Loucy (cell line): ENCODE measurements around the gene TMEM59L.

ENCODE experiments used
- H2AFZ ChIP-seq: fragments of 200-600 bp; sonication (generic); 2 replicates; pipeline ENCODE4 v1.6.0; 2016; ENCODE audit warnings: antibody characterized with exemption, mild to moderate bottlenecking, low read length, moderate library complexity
- H3F3A ChIP-seq: fragments of 200-600 bp; 2 replicates; pipeline ENCODE4 v1.6.0; 2016; ENCODE audit warnings: antibody characterized with exemption, low read depth, mild to moderate bottlenecking
- H3K27me3 ChIP-seq: fragments of 200-600 bp; sonication (generic); 2 replicates; pipeline ENCODE4 v1.6.1; 2014; ENCODE audit warnings: low read length, mild to moderate bottlenecking; ENCODE audit not compliant: insufficient read depth, poor library complexity, severe bottlenecking
- H3K36me3 ChIP-seq: fragments of 200-600 bp; sonication (generic); 2 replicates; pipeline ENCODE4 v1.6.1; 2016; ENCODE audit warnings: low read length; ENCODE audit not compliant: insufficient read depth
- H3K4me1 ChIP-seq: fragments of 200-600 bp; sonication (generic); 2 replicates; pipeline ENCODE4 v1.5.1; 2014; ENCODE audit warnings: low read length, mild to moderate bottlenecking; ENCODE audit not compliant: insufficient read depth, poor library complexity, severe bottlenecking
- H3K4me2 ChIP-seq: fragments of 200-600 bp; sonication (generic); 2 replicates; pipeline ENCODE4 v1.6.0; 2014; ENCODE audit warnings: antibody characterized with exemption, low read length, low read depth, mild to moderate bottlenecking; ENCODE audit not compliant: poor library complexity, severe bottlenecking
- H3K4me3 ChIP-seq: fragments of 200-600 bp; sonication (generic); 2 replicates; pipeline ENCODE4 v1.5.1; 2014; ENCODE audit warnings: low read length, mild to moderate bottlenecking, mixed read lengths; ENCODE audit not compliant: poor library complexity, severe bottlenecking
- H3K79me2 ChIP-seq: fragments of 200-600 bp; sonication (generic); 2 replicates; pipeline ENCODE4 v1.6.1; 2014; ENCODE audit warnings: low read length; ENCODE audit not compliant: insufficient read depth
- H3K9ac ChIP-seq: fragments of 200-600 bp; sonication (generic); 2 replicates; pipeline ENCODE4 v1.6.0; 2014; ENCODE audit warnings: mild to moderate bottlenecking, low read depth, low read length, moderate library complexity; ENCODE audit not compliant: poor library complexity, severe bottlenecking
- H3K9me2 ChIP-seq: fragments of 200-600 bp; sonication (generic); replicated peaks from 2 replicates; pipeline ENCODE4 v1.6.1; 2016; ENCODE audit warnings: low read depth, low read length, mixed read lengths
- H3K9me3 ChIP-seq: fragments of 200-600 bp; sonication (generic); 2 replicates; pipeline ENCODE4 v1.6.1; 2014; ENCODE audit warnings: mild to moderate bottlenecking, antibody characterized with exemption, low read length, low read depth; ENCODE audit not compliant: insufficient read depth
- H4K20me1 ChIP-seq: fragments of 200-600 bp; sonication (generic); 2 replicates; pipeline ENCODE4 v1.6.0; 2014; ENCODE audit warnings: antibody characterized with exemption, low read length, mild to moderate bottlenecking; ENCODE audit not compliant: insufficient read depth, poor library complexity, severe bottlenecking
- CTCF ChIP-seq: fragments of 200-600 bp; sonication (generic); conservative IDR thresholded peaks from 2 replicates; pipeline ENCODE4 v1.5.1; 2014; ENCODE audit warnings: mild to moderate bottlenecking, antibody characterized with exemption, low read length
- EZH2phosphoT487 ChIP-seq: fragments of 200-600 bp; IDR thresholded peaks from 2 replicates; pipeline ENCODE4 v1.6.1; 2018; ENCODE audit warnings: antibody characterized with exemption, mild to moderate bottlenecking, moderate library complexity, borderline replicate concordance

The TMEM59L gene

DNA sequence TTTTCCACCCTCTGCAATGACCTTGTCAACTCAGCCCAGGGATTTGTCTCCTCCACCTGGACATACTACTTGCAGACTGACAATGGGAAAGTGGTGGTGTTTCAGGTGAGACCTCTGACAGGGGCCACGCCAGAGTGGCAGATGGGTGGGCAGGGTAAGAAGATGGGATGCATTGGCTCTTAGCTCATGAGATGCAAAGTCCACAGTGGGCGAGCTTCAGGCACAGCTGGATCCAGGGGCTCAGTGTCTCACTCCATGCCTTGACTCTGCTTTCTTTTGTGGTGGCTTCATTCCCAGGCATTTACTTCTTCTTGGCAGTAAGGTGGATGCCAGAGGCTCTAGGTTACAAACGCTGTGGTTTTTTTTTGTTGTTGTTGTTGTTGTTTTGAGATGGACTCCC lies 3.4 kb downstream of the TMEM59L start:
- H2AFZ ChIP-seq, result no peak overlapping the region
- H3K4me1 ChIP-seq, result no peaks in the 10 kb centered on the region
- H3K9ac ChIP-seq, result no peak overlapping the region
- no peaks in the 10 kb centered on the region for H3K9me3 ChIP-seq
- H4K20me1 ChIP-seq, result no peaks in the 10 kb centered on the region
- H3F3A ChIP-seq, result no peaks in the 10 kb centered on the region
- no peak overlapping the region for H3K4me2 ChIP-seq
- no peaks in the 10 kb centered on the region for H3K36me3 ChIP-seq
- H3K79me2 ChIP-seq, result no peaks in the 10 kb centered on the region
- no peak overlapping the region for H3K4me3 ChIP-seq
- no peaks in the 10 kb centered on the region for H3K9me2 ChIP-seq
- H3K27me3 ChIP-seq, result no peaks in the 10 kb centered on the region
- TF ChIP-seq EZH2phosphoT487 (no peak), CTCF (no peak)

- TF ChIP-seq EZH2phosphoT487 (no peak), CTCF (no peak)
- no peak overlapping the region for H3K9ac ChIP-seq
- no peaks in the 10 kb centered on the region for H3K9me2 ChIP-seq
- no peak overlapping the region for H3K4me3 ChIP-seq
- no peaks in the 10 kb centered on the region for H3K79me2 ChIP-seq
- no peaks in the 10 kb centered on the region for H3K9me3 ChIP-seq
- no peaks in the 10 kb centered on the region for H3F3A ChIP-seq
- no peaks in the 10 kb centered on the region for H4K20me1 ChIP-seq
- no peaks in the 10 kb centered on the region for H3K27me3 ChIP-seq
- H3K36me3 ChIP-seq, result no peaks in the 10 kb centered on the region
- H2AFZ ChIP-seq, result no peak overlapping the region
- H3K4me1 ChIP-seq, result no peaks in the 10 kb centered on the region
- H3K4me2 ChIP-seq, result no peak overlapping the region
Observed at GRCh38 chr19:18617562-18617961, 4.9 kb downstream of the TMEM59L start.

- no peaks in the 10 kb centered on the region for H3K27me3 ChIP-seq
- no peak for TF ChIP-seq EZH2phosphoT487
- TF ChIP-seq CTCF, result no peak
Observed at GRCh38 chr19:18618236-18618635, 5.6 kb downstream of the TMEM59L start.

More at GRCh38 chr19:18618236-18618635, 5.6 kb downstream of the TMEM59L start:
- Histone ChIP-seq H4K20me1 (no peaks in the 10 kb centered on the region), H3K9ac (no peak overlapping the region), H3K9me2 (no peaks in the 10 kb centered on the region), H3K36me3 (no peaks in the 10 kb centered on the region), H3K4me2 (no peak overlapping the region), H3K4me1 (no peaks in the 10 kb centered on the region), H3K9me3 (no peaks in the 10 kb centered on the region), H3K79me2 (no peaks in the 10 kb centered on the region), H3K4me3 (no peak overlapping the region), H2AFZ (no peak overlapping the region), H3F3A (no peaks in the 10 kb centered on the region)
